HUDEP-2 (cell line): ENCODE data around the gene ALX3.

Experiments used
- DNase-seq, 76 experiments: peaks; one replicate each; lab custom pipeline; 2025; ENCODE audit not compliant: unreplicated experiment in 76 of 76; lab: John Stamatoyannopoulos, UW

The ALX3 gene

DNA sequence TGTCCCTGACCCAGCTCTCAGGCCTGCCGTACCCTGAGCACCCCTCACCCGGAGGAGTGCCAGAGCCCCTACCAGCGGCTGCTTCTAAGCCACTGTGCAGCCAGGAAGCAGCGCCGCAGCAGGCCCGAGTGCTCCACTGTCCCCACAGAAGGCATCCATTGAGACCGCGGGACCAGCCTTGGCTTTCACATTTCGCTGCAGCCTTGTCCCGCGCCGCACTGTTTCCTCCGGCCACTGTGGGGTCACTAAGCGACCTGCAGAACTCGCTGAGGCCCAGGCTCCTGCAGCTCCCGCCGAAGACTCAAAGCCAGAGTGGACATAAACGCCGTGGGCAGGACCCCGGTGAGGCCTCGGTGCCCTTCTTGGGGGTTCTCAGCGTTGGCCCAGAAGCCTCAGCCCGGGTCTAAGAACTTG lies 3.0 kb downstream of the ALX3 start:
- DNase-seq = no peak

DNA sequence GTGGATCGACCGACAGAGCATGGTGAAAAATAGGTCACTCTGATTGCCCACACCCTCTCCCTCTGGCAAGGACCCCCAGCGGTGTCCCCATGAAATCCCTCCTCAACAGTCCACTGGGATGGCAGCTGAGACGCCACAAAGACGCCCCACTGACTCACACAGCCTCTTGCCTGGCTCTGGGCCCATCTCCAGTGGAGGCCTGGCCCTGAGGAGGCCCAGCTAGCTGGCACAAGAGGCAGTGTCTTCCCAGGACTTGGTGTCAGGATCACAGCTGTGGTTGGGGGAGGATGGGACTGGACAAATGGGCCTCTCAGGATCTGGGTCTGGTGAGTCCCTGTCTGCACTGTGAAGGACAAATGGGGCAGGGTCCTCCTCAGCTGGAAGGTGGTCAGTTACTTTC lies 4.6 kb downstream of the ALX3 start:
- peak in 4 of 76 experiments; percentile 5 to 24 (median 12) for DNase-seq

DNA sequence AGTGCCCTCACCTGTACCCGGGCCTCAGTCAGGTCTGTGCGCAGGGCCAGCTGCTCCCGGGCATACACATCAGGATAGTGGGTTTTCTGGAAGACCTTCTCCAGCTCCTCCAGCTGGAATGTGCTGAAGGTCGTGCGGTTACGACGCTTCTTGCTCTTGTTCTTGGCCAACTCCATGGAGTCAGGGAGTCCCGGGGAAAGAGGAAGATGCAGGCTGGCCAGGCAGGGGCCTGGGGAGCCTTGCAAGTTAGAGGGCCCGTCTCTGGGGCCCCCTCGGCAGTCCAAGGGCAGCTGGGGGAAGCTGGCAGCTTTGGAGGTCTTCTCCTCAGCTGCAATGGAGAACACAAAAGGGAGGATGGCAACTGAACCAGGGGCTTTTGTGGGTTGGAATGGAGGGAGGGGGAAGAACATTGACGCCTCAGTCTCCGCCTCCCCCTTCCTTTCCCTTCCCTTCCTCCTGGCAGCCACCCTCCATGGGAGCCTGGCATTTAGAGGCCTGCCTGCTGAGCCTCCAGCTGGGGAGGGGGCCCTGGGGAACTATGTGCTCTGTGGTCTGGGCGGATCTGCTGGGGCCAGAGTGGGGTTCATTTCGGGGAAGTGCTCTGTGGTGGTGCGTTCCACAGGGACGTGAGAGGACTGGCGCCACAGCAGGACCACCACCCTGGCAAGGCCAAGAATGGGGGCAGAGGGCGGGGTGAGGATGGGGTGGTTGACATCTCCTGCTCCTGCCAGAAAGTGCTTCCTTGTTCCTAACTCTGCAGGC lies 5.7 kb downstream of the ALX3 start:
- DNase-seq = no peak

DNA sequence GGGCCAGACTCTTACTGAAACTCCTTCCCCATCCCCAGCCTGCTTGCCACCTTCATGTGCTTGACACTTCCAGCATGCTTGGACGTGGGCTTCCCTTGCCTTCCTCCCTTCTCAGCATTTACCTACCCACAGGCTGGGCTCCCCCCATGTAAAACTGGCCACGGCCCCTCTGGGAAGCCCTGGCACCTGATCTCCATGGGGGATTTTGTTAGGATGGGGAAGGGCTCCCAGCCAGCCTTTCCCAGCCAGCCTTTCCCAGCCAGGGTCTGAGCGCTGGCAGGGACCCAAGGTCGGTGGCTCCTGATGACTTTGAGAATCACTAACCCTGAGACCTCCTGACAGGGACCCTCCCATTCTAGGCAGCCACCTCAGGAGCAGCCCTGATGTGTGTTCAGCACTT lies 6.7 kb downstream of the ALX3 start:
- DNase-seq = no peak

DNA sequence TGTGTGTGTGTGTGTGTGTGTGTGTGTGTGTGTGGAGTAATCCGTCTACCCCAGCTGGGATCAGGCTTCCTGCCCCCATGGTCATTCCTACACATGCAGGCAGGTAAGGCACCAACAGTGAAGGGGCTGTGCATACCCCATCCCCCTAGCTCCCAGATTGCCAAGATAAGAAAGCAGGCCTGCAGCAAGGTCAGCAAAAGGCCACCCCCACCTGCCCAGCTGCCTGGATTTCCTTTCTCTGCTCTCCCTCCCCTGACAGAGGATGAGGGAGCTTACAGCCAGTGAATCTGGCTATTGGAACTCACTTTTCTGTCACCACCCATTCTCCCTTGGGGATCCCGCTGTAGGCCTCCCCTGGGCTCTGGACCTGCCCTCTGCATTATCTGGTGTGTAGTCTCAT lies 7.9 kb downstream of the ALX3 start:
- no peak for DNase-seq

DNA sequence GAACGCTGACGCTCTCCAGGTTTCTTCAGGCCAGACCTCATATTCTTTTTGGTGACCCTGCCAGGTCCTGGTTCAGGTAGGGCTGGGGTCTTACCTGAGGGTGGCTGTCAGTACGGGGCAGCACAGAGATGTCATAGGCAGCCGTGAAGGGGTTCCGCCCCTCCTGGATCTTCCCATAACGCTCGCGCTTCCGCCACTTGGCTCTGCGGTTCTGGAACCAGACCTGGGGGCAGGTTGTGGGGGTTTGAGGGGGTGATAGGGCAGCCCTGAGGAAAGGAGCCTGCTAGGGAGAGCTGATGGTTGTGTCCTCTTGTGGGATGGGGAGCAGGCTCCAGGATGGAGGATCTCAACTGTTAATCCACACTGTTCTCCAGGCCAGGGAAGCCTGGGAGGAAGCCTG lies 9.1 kb downstream of the ALX3 start:
- DNase-seq = no peak

DNA sequence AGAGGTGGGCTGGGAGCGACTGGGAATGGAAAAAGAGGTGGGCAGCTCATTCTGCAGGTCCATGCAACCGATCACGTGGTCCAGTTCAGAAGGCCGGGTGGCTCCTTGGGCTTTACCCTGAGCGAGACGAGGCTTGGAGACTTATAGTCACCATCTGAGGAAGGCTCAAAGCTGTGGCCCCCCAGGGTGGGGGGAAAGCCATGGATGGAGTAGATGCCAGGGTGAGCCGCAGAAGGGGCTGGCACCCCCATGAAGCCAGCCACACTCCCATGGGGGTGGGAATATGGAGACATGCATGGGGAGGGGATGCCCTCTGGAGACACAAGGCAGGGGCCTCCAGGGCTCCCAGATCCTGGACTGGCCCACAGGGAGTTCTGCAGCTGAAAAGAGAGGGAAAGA lies 9.8 kb downstream of the ALX3 start:
- no peak for DNase-seq

DNA sequence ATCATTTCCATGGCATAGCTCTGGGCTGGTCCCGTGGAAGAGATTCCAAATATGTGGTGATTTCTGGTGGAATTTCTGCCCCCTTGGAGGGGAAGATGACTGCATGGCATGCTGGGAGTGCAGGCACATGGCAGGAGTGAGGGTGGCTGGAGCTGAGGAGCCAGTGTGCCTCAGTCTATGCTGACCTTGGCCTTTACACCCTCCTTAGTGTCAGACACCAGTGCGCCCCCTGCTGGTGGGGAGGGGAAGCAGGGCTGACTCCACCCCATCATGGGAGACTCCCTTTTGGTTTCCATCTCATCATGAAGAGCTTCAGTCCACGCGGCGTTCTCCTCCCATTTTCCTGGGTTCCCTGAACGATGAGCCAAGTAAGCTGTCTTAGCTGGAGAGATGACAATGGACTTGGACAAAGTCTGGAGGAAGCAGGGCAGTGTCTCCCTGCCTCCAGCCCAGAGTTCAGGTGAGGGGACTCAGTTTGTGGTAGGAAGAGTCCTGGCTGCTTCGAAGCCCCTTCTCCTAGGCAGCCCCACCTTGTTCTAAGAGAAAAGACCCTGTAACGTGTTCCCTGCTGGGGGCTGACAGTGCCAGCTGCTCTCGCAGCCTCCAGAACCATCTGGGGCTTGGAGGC lies 10.3 kb downstream of the ALX3 start:
- DNase-seq = peak in 66 of 76 experiments; percentile 5 to 78 (median 52)

DNA sequence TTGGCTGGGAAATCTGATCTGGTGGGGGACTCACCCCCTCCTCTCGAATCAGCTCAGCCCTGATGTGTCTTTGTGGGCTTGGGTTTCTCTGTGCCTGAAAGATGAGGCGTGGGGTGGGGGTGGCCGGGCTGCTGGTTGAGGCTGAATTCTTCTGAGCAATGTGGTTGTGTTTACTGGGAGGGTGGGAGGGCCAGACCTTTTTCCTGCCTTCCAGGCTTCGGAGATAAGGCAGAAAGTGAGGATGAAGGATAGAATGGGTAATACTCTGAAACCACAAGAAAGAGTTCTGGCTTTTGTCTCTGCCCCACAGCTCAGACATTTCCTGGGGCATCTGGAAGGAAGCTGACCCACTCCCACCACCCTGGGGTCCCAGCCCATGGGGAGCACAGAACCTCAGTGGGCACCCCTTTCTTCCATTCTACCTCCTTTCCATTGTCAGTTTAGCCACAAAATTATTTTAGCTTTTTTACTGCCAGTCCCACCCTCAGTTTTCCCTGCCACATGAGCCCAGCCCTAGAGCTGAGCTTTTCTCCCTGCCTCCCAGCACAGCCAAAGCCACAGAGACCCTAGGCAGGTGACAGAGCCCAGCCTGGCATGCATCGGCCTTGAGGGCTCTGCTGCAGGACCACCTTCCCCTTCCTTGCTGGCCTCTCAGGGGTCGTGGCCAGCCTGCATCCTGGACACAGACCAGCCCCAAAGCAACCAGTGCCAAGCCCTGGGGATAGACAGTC lies 11.2 kb downstream of the ALX3 start:
- no peak for DNase-seq

DNA sequence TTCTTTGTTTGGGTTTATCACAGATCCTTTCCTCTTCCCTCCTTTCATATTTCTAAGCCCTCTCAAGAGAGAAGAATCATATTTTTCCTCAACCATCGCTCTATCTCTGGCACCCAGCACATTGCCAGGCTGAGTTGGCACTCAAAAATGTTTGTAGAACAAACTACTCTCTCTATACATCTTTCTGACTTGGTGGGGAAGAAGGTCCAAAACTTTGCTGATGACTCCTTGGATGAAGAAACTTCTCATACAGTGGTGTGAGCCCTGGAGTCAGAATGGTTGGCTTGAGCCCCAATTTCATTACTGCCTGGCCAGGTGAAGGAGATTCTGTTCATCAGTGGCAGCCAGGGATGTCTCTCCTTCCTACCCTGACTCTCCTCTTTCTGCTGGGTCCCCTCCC lies 11.9 kb downstream of the ALX3 start:
- DNase-seq = no peak

DNA sequence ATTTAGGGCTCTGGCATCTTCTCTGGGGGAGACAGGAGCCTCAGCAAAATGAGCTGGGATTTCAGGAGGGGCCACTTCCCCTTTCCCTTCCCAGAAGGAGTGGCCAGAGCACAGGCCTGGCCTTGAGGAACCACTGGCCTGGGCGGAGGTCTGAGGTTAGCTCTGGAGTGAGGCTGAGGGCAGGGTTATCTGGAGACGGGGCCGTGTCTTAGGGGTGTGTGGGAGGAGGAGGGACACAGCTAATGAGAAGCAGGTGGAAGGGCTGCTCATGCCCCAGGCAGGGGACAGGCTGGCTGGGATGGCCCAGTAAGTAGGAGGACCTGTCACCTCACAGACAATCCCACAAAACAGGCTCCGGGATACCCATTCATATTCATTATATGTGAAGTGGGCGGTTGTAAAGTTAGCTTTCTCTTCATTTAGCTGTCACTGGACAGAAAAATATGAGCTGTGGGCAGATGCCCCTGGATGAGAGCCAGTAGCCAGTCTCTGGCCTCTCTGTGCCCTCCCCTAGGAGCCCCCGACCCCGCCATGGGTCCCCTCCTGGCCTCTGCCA lies 12.4 kb downstream of the ALX3 start:
- peak in 5 of 76 experiments; percentile 7 to 30 (median 14) for DNase-seq

DNA sequence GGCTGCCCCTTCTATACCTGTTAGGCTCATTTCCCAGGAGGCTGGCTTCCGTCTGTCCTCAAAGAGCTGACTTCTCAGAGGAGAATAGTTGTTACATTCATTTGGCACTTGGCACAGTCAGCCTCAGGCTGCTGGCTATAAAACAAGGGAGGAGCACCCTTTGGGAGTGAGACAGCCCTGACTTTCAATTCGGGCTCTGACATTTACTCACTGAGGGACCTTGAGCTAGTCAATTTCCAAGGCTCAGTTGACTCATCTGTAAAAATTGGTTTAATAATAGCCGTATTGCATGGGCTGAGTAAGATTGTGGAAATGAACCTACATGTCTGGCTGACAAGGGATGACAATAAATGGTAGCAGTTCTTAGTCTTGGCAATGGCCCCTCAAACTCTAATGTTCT lies 13.7 kb downstream of the ALX3 start:
- no peak for DNase-seq

DNA sequence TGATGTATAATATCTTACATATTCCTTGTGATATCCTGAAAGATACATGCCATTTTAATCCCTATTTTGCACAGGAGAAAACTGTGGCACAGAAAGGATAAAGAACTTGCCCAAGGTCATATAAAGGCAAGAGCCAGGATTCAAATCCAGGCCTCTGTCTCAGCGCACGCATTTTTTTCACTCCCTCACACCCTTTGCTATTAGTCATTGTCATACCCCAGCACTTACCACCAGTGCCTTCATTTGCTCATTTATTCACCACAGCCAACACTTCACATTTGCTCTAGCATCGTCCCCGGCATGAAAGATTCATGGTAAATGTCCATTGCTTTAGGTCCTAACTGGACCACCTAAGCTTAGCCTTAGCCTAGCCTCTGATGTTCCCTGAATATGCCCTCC lies 14.2 kb downstream of the ALX3 start:
- no peak for DNase-seq

DNA sequence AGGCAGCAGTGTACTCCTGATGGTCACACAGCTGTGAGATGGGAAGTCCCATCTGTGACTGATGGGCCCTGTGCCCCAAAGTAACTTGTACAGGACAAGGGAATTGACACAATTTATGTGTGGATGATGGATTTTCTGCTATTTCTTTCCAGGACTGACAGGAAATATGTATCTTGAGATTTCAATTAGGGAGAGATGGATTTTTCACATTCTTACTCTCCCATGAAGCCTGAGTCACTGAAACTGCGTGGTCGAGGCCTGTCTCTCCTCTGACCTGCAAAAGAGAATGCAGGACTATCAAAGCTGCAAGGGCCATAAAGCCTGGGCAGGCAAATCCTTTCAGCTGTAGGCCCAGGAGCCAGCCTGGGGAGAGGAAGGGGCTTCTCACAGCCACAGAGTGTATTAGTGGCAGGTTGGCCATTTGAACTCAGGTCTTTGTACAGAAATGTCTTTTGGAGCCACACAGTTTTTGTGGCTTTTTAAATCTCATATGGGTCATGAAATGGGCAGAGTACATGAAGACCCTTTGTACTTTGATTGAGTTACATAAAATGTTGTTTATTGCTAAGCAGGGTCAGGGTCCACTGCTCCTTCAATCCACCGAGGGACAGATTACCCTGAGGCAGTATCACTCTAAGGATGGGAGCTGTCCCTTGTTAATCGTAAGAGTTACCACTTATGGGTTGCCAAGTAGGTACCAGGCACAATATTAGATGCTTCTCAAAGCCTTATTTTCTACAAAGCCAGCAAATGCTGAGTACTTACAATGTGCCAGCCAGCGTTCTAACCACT lies 14.8 kb downstream of the ALX3 start:
- no peak for DNase-seq

DNA sequence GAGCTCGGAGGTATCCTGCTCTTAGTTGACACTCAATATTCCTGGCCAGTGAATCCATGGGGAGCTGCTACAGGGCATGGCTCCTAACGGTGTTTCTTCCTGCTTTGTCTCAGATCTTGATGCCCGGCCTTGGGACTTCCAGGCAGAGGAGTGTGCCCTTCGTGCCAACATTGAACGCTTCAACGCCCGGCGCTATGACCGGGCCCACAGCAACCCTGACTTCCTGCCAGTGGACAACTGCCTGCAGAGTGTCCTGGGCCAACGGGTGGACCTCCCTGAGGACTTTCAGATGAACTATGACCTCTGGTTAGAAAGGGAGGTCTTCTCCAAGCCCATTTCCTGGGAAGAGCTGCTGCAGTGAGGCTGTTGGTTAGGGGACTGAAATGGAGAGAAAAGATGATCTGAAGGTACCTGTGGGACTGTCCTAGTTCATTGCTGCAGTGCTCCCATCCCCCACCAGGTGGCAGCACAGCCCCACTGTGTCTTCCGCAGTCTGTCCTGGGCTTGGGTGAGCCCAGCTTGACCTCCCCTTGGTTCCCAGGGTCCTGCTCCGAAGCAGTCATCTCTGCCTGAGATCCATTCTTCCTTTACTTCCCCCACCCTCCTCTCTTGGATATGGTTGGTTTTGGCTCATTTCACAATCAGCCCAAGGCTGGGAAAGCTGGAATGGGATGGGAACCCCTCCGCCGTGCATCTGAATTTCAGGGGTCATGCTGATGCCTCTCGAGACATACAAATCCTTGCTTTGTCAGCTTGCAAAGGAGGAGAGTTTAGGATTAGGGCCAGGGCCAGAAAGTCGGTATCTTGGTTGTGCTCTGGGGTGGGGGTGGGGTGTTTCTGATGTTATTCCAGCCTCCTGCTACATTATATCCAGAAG lies 16.7 kb downstream of the ALX3 start:
- peak in 48 of 76 experiments; percentile 3 to 63 (median 34) for DNase-seq

DNA sequence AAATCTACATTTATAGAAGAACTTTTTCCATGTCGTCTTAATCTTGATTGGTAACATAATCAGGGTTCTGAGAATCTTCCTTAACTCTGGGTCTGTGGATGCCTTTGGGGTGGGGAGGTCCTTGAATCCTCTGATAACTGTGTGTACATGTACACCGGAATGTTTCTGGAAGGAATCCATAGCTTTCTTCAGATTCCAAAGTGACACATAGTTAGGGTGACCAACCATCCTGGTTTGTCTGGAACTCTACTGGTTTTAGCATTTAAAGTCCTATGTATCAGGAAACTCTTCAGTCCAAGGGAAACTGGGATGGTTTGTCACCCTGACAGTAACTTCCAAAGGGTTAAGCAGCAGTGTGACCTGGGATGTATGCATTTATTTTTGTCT lies 19.2 kb downstream of the ALX3 start:
- DNase-seq = no peak

DNA sequence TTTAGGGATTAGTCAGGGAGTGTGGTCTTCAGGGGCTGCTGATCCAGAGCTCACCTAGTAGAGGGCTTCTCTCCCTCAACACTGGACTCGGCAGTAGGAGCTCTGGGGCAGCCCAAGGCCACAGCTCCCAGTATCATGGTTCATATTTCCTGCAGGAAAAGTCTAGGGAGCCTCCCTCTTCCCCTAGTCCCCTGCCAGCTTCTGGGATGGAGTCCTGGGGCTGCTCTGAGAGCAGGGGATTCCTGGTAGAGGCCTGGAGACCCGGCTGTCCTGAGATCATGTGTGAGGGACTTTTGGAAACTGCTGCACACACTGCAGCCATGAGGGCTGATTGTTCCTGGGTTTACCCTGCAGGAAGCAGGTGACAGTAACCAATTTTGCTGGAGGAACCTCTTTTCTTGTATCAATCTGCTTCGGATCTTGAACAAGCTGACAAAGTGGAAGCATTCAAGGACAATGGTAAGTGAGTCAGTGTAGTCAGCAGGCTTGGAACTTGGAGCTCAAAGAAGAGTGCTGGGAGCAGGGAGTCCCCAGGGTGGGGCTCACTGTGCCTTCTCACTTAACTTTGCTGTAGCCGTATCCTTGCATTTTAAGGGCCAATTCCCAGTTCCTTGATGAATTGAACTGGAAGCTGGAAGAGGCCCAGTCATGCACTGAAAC lies 19.7 kb downstream of the ALX3 start:
- DNase-seq = no peak

DNA sequence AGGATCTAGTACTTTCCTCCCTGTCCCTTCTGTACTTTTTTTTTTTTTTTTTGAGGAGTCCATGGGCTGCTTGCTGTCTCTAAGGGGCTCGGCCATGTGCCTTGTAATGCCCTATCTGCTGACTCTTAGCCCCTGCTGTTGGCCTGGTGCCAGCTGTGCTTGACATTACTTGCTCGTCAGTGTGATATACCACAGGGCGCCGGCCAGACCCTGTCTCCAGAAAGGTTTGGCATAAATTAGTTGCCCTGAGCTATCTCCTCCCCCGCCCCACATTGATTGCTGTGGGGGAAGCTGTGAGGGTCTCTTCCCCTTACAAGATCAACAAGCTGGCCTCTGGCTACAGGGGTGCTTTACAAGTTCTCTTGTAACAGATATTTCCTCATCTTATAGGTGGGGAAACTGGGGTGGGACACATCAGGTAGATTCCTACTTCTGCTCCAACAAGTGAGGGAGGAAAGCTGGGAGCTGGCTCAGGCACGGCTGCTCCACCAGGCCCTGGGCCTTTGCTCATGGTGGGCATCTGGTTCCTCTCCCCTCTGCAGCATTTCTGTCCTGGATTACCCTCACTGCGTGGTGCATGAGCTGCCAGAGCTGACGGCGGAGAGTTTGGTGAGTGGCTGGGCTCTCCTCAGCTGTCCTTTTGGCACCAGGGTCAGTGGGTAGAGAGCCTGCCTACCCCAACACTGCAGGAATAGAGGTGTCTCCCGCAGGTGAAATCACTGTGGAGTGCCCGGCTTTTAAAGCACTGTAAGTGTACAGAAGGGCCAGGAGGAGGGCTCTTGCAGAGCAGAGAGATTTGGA lies 20.5 kb downstream of the ALX3 start:
- DNase-seq = no peak
